K562 (cell line): ENCODE results near the gene OR1D5. TPM values are rescaled to one million over a fixed set of nuclear protein-coding genes. Genes with fewer than 3 reads are reported as not detected.

Experiments
- ATAC-seq: fragments of 200-7000 bp; cut with Tn5 transposase; 3 replicates; pipeline ENCODE4 v1.9.1; 2020; ENCODE audit warnings: moderate library complexity
- BruUV-seq: library from RNA; stranded (reverse); fragments of 400-500 nt; replicated peaks from 2 replicates; lab custom pipeline; 2021; lab: Mats Ljungman, UMichigan
- CTCF ChIA-PET: fragments of 300-600 bp; formaldehyde crosslinking; extraction: SDS; loops from one replicate; lab custom pipeline; 2021; ENCODE audit warnings: low intra/inter-chr PET ratio; lab: Yijun Ruan, JAX
- POLR2A ChIA-PET: fragments of 300-600, 350-650 bp; sonication (Branson Sonifier 250); formaldehyde crosslinking; extraction: SDS; loops from one replicate; lab custom pipeline; 2021; ENCODE audit warnings: antibody characterized with exemption, inconsistent platforms; lab: Yijun Ruan, JAX
- DNase-seq, 4 experiments: peaks; one replicate each; pipeline versions ENCODE4 v3.0.0 to v3.0.0-alpha.2; 2011 to 2018; ENCODE audit warnings: low spot score in 3 of 4, mixed read lengths in 3 of 4; ENCODE audit errors: extremely low read depth in 1 of 4
- FAIRE-seq: peaks from 2 replicates; lab custom pipeline; 2011; peaks lifted over from hg19 to GRCh38; lab: Jason Lieb, UNC
- H2AFZ ChIP-seq: 2 replicates; pipeline ENCODE4 v1.6.0; 2011; ENCODE audit warnings: low read depth, low read length, control low read depth, inconsistent platforms
- H3K27ac ChIP-seq: fragments of 200-600 bp; 3 replicates; pipeline ENCODE4 v1.8.0; 2011; ENCODE audit warnings: low read depth, mild to moderate bottlenecking, control low read depth, inconsistent platforms, low read length, moderate library complexity, mixed read lengths; ENCODE audit errors: extremely low read depth
- H3K27me3 ChIP-seq, 2 experiments: fragments of 300-600 bp in 1 of 2; 2 replicates in 1 of 2; 3 replicates in 1 of 2; pipeline versions ENCODE4 v1.6.0 to v1.8.0; 2011; ENCODE audit warnings: inconsistent platforms in 2 of 2, low read length in 2 of 2, mild to moderate bottlenecking in 1 of 2, mixed read lengths in 1 of 2, moderate library complexity in 1 of 2; ENCODE audit not compliant: control insufficient read depth in 2 of 2, insufficient read depth in 2 of 2
- H3K36me3 ChIP-seq: fragments of 300-600 bp; 3 replicates; pipeline ENCODE4 v1.8.0; 2011; ENCODE audit warnings: mild to moderate bottlenecking, low read length, inconsistent platforms; ENCODE audit not compliant: control insufficient read depth, insufficient read depth
- H3K4me1 ChIP-seq, 2 experiments: fragments of 200-600 bp in 1 of 2; replicated peaks in 1 of 2; 2 replicates in 1 of 2; 3 replicates in 1 of 2; pipeline versions ENCODE4 v1.5.1 to v1.8.0; 2011; ENCODE audit warnings: inconsistent platforms in 2 of 2, low read length in 2 of 2, mild to moderate bottlenecking in 1 of 2, mixed read lengths in 1 of 2, moderate library complexity in 1 of 2; ENCODE audit not compliant: control insufficient read depth in 2 of 2, insufficient read depth in 2 of 2
- H3K4me2 ChIP-seq: 2 replicates; pipeline ENCODE4 v1.6.1; 2011; ENCODE audit warnings: low read length, control low read depth, inconsistent platforms, mixed read lengths; ENCODE audit not compliant: insufficient read depth
- H3K4me3 ChIP-seq: fragments of 200-600 bp; sonication (generic), shearing (Covaris generic); 2 replicates; pipeline ENCODE4 v1.5.1; 2016; ENCODE audit warnings: control low read depth, inconsistent platforms
- H3K79me2 ChIP-seq: fragments of 200-600 bp; 3 replicates; pipeline ENCODE4 v1.8.0; 2011; ENCODE audit warnings: low read length, inconsistent platforms; ENCODE audit not compliant: control insufficient read depth, insufficient read depth
- H3K9ac ChIP-seq, 2 experiments: 2 replicates each; pipeline versions ENCODE4 v1.6.0 to v1.6.1; 2011; ENCODE audit warnings: low read depth in 2 of 2, low read length in 2 of 2, control low read depth in 1 of 2, inconsistent platforms in 1 of 2, mild to moderate bottlenecking in 1 of 2, mixed read lengths in 1 of 2; ENCODE audit not compliant: insufficient read depth in 1 of 2
- H3K9me1 ChIP-seq: one replicate; pipeline ENCODE4 v1.6.0; 2011; ENCODE audit warnings: inconsistent platforms, mild to moderate bottlenecking, low read length, moderate library complexity; ENCODE audit not compliant: control insufficient read depth, insufficient read depth
- H3K9me3 ChIP-seq: replicated peaks from 2 replicates; pipeline ENCODE4 v1.5.1; 2011; ENCODE audit warnings: low read depth, low read length, inconsistent platforms; ENCODE audit not compliant: control insufficient read depth, insufficient read depth
- H4K20me1 ChIP-seq: replicated peaks from 2 replicates; pipeline ENCODE4 v1.6.1; 2011; ENCODE audit warnings: low read length, inconsistent platforms, mixed read lengths; ENCODE audit not compliant: control insufficient read depth, insufficient read depth
- FOXK1 ChIP-seq: sonication (generic); formaldehyde crosslinking; IDR thresholded peaks from 2 replicates; pipeline ENCODE4 v1.8.0; 2022; ENCODE audit warnings: missing genetic modification reagents, mild to moderate bottlenecking, borderline replicate concordance
- FUS ChIP-seq: fragments of 200-400 bp; formaldehyde crosslinking; optimal IDR thresholded peaks from 2 replicates; pipeline ENCODE3; 2017; ENCODE audit warnings: low read depth, low read length
- HNRNPK ChIP-seq: fragments of 200-400 bp; formaldehyde crosslinking; IDR thresholded peaks from one replicate; pipeline ENCODE4 v1.6.1; 2018; ENCODE audit warnings: mild to moderate bottlenecking, low read depth, low read length; ENCODE audit not compliant: poor library complexity, severe bottlenecking
- TCF3 ChIP-seq: sonication (generic); formaldehyde crosslinking; IDR thresholded peaks from 2 replicates; pipeline ENCODE4 v1.4.0; 2020; ENCODE audit warnings: mild to moderate bottlenecking, missing genetic modification reagents
- ZNF175 ChIP-seq: fragments of 200-800 bp; sonication (Bioruptor generic); IDR thresholded peaks from 2 replicates; pipeline ENCODE4 v1.6.1; 2016; ENCODE audit warnings: low read depth, mild to moderate bottlenecking, missing genetic modification characterization, missing compliant biosample characterization
- ZNF3 ChIP-seq: fragments of 250-450 bp; sonication (Bioruptor Pico); IDR thresholded peaks from 2 replicates; pipeline ENCODE4 v1.5.0; 2021; ENCODE audit warnings: mild to moderate bottlenecking, moderate library complexity
- ZNF77 ChIP-seq: fragments of 250-450 bp; sonication (Bioruptor Pico); IDR thresholded peaks from 2 replicates; pipeline ENCODE4 v1.5.0; 2020
- WGBS: fragments of 100-300 bp; shearing (Covaris generic); methylation state at CpG from one replicate; pipeline ENCODE4 v1.1.6; 2016; ENCODE audit warnings: low coverage, mixed read lengths; ENCODE audit not compliant: insufficient coverage; ENCODE audit errors: missing lambda C conversion rate; 5-methylcytosine and 5-hydroxymethylcytosine counted together
- in situ Hi-C: fragments of 300-500 bp; cut with MboI; formaldehyde crosslinking; loops from 4 replicates; pipeline ENCODE4 v1.15.0; 2018; ENCODE audit warnings: inconsistent platforms, mixed read lengths
- intact Hi-C: fragments of 100-400 bp; cut with micrococcal nuclease; formaldehyde crosslinking; loops from 2 replicates; pipeline ENCODE4 v1.14.2; 2022
- polyA plus RNA-seq, 8 experiments: library from polyadenylated mRNA; depleted of rRNA in 4 of 8; stranded (reverse) in 5 of 8; unstranded in 3 of 8; fragments of >200 nt; fragmentation: Nextera tagmentation in 2 of 8; fragmentation: Illumina TruSeq in 1 of 8; extraction: Ambion mirVana in 2 of 8; extraction: Trizol in 1 of 8; gene quantifications; 2 replicates each; pipeline versions ENCODE4 v1.2.1 to v1.2.3, GENCODE V29; 2011 to 2014; ENCODE audit warnings: inconsistent platforms in 1 of 8, missing spikeins in 1 of 8
- total RNA-seq, 7 experiments: library from RNA; depleted of rRNA in 6 of 7; stranded (reverse); fragments of >200 nt in 6 of 7; fragmentation: Illumina TruSeq in 2 of 7; extraction: Trizol in 2 of 7; gene quantifications; 2 replicates each; pipeline versions ENCODE4 v1.2.1 to v1.2.3, GENCODE V29; 2011 to 2021; ENCODE audit warnings: low replicate concordance in 1 of 7

The OR1D5 gene
- total and polyA plus RNA-seq, 9 of the 15 experiments (the other 6 are each of a cell fraction or from before 2014, with no cell fraction given) = not detected

DNA sequence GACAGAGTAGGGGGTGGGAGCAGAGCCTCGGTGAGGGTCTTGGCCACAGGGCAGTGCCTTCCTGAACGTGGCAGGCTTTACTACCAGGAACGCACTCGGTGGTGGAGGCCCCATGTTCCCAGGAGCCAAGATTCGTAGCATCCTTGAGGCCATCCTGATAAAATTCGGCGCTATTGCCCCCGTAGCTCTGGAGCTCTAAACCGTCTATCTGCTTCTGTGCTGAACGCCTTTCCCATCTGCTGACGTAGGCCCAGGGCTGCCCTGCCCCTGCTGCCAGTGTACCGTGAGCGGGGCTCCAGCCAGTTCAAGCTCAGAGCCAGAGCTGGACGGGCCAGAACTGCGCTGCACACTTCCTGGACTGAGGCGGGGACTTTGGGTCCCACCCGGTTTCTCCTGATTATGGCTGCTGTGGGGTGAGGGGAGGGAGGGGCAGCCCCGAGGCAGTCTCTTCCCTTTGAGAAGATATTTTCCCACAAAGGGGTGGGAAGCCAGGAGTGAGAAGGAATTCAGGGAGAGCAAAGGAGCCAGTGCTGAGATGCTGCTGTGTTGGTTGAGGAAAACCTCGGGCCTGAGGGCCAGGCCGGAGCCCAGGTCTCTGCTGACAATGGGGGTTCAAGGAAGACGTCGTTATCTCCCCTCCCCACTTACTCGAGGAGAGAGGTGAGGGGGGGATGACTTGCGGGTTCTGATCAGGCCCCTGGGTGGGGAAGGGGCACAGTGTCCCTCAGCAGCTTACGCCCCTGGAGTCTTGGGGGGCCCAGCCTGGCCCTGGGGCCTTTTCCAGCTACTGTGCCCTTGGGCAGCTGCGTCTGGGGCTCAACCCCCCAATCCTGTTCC is 29.4 kb downstream of the OR1D5 start:
- DNase-seq (no peak), FAIRE-seq (no peak), ATAC-seq (no peak)
- in situ Hi-C loops (no loop called here), intact Hi-C loops (no loop called here)
- no peaks in the 10 kb centered on the region for H3K4me1 ChIP-seq
- no peaks in the 10 kb centered on the region for H3K79me2 ChIP-seq
- CTCF ChIA-PET = no interaction called here
- H3K27me3 ChIP-seq = peaks cover 0 to 29% of the 10 kb centered on the region in 2 experiments; a peak in 4 of 5 replicates
- POLR2A ChIA-PET = no interaction called here
- H3K27ac ChIP-seq = no peak overlapping the region
- no peaks in the 10 kb centered on the region for H3K36me3 ChIP-seq
- no peak for TF ChIP-seq TCF3
- TF ChIP-seq FUS = no peak
- peaks cover 4% of the 10 kb centered on the region; the same call in 1 of the 2 replicates for H4K20me1 ChIP-seq
- WGBS = under 1% methylated on average over 17 of the region's 26 CpGs
- no peak overlapping the region for H3K4me2 ChIP-seq
- H3K9me1 ChIP-seq = no peaks in the 10 kb centered on the region
- no peaks in the 10 kb centered on the region for H3K9me3 ChIP-seq
- H3K9ac ChIP-seq = no peak overlapping the region
- BruUV-seq = no TSS peak
- no peak overlapping the region for H3K4me3 ChIP-seq
- no peak overlapping the region for H2AFZ ChIP-seq

DNA sequence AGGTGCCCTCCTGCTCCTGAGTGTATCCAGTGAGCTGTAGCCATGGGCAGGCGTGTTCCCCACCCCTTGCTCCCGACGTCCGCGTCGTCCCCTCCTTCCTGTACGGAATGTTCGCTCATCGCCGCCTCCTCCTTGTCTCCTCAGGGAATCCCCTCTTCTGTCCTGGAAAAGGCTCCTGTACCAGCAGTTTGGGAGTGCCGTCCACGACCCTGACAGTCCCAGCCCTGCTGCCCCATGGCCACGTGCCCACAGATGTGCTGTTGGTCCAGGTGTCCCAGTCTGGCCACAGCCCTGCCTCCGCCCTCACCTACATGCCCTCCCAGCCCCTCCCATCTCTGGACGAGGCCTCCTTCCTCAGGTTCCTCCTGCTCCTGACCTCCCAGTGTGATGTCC is 30.2 kb downstream of the OR1D5 start:
- 7% methylated on average over 5 of the region's 15 CpGs for WGBS
- DNase-seq = no peak
- no peak overlapping the region for H3K27ac ChIP-seq
- no peak overlapping the region for H3K4me2 ChIP-seq
- intact Hi-C loops = no loop called here
- ChIA-PET POLR2A (no interaction called here), CTCF (no interaction called here)
- no TSS peak for BruUV-seq
- H4K20me1 ChIP-seq = peaks cover 4% of the 10 kb centered on the region; the same call in 1 of the 2 replicates
- H3K9ac ChIP-seq = no peak overlapping the region
- no peaks in the 10 kb centered on the region for H3K36me3 ChIP-seq
- H3K79me2 ChIP-seq = no peaks in the 10 kb centered on the region
- no peak for FAIRE-seq
- no peak overlapping the region for H2AFZ ChIP-seq
- H3K9me1 ChIP-seq = no peaks in the 10 kb centered on the region
- no peaks in the 10 kb centered on the region for H3K9me3 ChIP-seq
- TF ChIP-seq ZNF77 (no peak), ZNF175 (CRISPR knock-in tag) (no peak), FOXK1 (CRISPR knock-in tag) (no peak), HNRNPK (no peak), ZNF3 (CRISPR knock-in tag) (no peak)
- in situ Hi-C loops = no loop called here
- no peaks in the 10 kb centered on the region for H3K4me1 ChIP-seq
- ATAC-seq = no peak
- H3K4me3 ChIP-seq = no peak overlapping the region
- peaks cover 0 to 29% of the 10 kb centered on the region in 2 experiments; a peak in 2 of 5 replicates for H3K27me3 ChIP-seq
